Raji (cell line): ENCODE data around the gene TBRG4.

Experiments
- POLR2A ChIP-seq: IDR thresholded peaks from 2 replicates; pipeline ENCODE4 v1.6.1; 2011; ENCODE audit warnings: low read depth, low read length, control low read depth; ENCODE audit not compliant: insufficient read depth

The TBRG4 gene

DNA sequence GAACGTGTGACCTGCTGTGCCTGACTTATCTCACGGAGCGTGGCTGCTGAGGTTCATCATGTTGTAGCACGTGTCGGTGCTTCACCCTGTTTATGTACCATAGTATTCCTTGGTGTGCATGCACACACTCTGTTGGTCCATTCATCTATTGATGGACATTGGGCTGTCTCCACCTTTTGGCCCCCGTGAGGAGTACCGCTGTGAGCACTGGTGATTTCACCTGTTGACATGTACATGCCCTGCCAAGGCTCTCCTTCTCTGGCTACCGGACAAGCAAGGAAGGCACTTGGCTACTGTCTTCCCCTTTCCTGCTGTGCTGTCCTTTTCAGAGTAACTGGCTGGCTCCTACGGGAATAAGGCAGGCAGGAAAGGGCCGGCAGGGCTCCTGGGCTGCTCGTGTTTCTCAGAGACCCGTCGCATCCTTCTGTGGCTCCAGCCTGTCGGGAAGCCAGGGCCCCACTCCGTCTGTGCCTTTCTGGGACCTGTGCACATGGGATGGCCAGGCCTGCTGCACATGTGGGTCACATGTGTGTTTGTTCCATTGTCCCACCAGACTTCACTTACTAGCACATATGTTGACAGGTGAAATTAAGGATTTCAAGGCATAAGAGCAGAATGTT is 17.8 kb upstream of the TBRG4 start:
- no peak for TF ChIP-seq POLR2A

DNA sequence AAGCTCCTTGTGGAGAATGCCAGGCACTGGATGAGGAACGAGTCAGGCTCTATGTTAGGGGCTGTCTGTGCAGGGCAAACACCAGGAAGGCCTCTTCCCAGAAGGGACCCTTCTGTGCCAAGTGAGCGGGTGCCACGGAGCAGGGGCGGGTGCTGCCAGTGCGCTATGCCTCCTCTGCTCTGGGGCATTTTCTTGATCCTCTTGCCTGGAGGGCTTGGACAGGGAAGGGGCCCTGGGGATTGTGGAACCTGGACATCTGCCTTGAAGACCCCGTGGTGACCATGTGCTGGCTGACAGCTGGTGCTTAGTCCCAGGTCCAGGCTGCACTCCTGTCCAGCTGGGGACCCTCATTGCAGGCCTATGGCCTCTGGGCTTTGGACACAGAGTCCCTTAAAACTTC is 15.4 kb upstream of the TBRG4 start:
- TF ChIP-seq POLR2A: no peak

DNA sequence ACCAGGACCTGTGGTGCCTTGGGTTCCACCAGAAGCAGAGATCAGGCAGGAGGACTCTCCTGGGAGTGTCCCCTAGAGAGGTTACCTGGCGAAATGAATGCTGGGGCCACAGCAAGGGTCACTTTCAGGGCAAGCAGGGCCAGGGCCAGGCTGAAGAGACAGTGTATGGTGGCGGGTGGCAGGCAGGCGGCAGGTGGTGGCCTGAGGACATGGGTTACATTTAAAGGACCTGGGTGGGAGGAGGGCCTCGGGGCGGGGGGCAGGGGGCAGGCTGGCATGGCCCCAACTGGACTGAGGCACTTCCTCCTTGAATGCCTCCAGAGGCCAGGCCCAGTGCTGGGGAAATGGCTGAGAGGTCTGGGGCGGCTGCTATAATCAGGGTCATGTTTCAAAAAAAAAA is 14.7 kb upstream of the TBRG4 start:
- TF ChIP-seq POLR2A: no peak

DNA sequence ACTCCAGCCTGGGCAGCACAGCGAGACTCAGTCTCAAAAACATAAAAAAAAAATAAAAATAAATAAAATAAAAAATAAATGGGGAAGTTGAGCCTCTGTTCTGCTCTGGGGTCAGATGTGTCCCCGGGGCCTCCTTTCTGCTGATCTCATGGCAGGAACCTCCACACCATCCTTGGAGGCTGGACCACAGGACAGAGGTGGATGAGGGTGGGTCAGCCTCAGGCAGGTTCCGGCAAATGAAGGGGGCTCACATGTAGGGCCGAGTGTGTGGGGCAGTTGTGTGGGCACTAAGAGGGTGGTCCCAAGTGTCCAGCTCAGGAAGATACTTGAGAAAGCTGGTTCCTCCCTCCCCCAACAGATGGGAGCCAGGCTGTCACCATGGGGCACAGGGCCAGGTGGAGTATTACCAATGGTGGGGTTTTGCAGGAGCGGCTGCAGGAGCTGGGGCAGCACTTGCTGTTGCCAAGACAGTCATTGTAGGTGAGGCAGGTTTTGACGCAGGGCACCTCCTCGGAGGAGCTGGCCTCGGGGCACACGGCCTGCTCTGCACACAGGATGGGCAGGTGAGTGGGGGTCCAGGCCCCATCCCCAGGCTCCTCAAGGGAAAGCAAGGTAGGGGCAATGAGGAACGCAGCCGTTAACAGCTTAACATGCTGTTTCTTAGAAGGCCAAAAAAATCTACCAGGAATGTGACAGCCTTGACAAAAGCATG is 13.9 kb upstream of the TBRG4 start:
- no peak for TF ChIP-seq POLR2A

DNA sequence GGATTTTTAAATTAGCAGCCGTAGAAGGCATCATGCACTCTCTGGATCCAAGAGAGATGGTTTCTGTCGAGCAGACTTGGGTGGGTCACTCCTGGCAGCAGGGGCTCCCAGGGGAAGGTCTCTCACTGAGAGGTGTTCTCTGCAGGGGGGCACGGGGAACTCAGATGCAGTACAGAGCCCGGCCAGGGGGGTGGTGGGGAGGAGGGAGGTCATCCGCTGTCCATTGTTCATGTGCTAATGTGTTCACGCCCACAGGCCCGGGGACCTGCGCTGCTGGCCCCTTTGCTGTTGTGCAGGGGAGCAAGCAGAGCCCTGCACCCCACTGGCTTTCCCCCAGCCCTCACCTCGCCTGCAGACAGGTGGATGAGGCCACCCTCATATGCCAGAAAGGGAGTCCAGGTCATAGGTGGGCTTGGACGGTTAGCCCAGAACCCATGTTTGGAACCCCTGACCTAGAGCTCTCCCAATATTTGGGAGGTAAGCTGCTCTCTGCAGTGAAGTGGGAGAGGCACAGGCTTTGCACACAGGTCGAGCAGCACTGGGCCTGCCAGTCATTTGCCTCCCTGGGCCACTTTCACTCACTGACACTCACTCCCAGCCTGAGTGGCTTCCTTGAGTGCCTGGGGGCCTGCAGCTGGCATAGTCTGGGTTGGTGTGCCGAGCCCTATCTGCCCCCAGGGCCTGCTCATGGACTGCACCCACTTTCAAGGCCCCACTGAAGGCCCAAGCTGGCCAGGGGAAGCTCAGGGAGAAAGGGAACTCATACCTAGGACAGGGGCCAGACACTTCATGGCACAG is 12.6 kb upstream of the TBRG4 start:
- no peak for TF ChIP-seq POLR2A

DNA sequence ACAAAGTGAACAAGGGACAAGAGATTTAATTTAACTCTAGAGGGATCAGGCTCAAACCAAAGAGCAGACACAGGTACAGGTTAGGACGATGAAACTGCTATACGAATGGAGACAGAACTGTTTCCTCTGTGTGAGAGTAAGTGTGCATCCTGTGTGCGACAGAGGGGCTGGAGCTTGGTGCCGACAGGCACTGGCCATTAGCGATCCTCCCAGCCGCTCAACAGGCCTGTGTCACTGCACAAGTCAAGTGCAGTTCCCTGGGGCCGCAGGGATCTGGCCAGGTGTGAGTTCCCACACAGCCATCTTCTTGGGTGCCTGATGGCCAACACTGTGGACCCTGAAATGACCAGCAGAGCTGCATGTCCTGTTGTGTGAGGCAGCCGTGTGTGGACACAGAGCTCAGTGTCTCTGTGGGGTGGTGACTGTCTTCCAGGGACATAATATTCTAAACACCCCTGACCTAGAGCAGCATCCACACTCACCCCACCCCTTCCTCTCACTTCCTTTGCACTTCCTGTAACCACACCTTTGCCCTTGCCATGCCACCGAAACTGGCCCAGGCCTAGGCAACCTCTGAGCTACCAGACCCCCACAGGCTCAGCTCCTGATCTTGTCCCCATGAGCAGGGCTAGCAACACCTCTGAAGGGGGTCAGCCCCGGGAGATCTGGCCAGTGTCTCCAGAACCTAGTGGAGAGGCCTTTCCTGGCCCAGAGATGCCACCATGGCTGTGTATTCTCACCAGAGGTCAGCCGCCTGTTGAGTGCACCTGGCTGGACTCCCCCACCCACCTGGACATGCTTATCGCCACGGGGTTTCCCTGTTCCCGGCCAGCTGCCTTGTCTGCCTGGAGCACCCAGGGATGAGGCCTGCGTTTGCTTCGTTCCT is 11.7 kb upstream of the TBRG4 start:
- no peak for TF ChIP-seq POLR2A

DNA sequence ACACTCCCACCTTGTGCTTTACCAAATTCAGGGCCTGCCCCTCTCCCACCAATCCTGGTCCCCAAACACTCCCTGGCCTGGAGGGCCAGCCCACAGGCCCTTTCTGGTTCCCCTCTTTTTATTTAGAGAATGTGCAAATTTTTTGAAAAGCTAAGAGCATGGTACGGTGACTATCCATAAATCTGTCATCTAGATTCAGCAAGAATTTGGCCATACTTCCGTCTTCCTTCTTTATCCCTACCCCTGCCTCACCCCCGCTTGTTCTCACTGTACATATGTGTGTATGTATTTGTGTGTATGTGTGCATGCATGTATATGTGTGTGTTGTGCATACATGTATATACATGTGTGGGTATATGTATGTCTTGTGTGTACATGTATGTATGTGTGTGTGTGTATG is 8.1 kb upstream of the TBRG4 start:
- no peak for TF ChIP-seq POLR2A

DNA sequence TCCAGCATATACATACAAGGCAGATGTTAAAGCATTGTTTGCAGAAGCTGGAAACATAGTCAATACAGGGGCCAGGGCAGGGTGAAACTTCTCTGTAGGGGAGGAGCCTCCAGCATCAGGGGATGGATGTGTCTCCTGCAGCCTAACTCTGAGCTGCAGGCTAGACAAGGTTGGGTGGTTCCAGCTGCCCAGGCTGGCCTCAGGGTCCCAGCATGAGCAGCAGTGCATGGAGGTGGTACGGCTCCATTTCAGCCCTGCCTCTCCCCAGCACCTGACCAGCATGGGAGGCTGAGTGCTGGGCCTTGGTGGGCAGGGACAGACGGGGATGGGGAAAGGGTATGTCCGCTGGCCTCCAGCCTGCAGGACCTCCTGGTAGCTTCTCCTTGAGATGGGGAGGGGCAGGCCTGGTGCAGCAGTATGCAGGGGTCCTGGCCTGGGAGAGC is 7.4 kb upstream of the TBRG4 start:
- TF ChIP-seq POLR2A: no peak

DNA sequence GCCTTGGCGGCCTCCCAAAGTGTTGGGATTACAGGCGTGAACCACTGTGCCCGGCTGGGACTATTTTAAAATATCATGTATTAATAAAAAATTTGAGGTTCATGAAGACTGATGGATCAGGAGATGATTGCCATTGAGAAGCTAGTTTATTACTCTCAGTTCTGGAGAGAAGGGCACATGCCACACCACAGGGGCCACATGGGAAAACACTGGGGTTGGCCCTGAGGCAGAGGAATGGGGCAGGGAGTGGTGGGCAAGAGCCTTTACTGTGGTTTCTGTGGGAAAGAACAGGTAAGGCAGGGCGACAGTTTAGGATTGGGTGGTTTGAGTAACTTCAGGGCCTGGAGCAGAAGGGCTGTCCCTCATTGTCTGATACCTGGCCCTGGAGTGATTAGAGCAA is 6.8 kb upstream of the TBRG4 start:
- TF ChIP-seq POLR2A: no peak

DNA sequence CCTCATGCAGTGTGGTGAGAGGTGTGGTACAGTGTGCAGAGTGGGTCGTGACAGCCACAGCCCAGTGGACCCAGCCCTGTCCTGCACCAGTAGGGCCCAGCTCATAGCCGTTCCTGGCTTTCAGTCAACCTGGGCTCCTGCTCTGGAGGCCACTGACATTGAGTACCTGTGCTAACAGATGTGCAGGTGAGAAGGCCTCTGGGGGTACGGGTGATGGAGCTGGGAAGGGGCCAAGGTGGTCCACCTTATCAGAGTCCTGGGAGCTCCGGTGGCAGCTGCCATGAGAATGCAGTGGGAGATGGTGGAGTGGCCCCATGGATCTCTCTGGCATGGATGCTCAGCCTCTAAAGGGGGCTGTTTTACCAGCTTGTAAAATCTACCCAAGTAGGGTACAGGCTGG is 6.1 kb upstream of the TBRG4 start:
- TF ChIP-seq POLR2A: no peak

DNA sequence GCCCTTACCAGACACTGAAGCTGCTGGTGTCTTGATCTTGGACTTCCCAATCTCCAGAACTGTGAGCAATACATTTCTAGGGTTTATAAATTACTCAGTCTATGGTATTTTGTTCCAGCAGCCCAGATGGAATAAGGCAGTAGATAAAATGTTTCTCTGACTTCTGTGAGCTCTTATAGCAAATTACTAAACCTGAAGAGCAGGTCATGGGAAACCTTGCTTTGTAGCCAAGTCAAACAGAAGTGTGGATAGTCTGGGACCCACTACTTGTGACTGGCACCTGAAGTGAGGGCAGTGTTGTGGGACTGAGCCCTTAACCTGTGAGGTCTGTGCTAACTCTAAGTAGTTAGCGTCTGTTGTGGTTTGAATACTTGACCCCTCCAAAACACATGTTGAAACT is 4.6 kb upstream of the TBRG4 start:
- no peak for TF ChIP-seq POLR2A

DNA sequence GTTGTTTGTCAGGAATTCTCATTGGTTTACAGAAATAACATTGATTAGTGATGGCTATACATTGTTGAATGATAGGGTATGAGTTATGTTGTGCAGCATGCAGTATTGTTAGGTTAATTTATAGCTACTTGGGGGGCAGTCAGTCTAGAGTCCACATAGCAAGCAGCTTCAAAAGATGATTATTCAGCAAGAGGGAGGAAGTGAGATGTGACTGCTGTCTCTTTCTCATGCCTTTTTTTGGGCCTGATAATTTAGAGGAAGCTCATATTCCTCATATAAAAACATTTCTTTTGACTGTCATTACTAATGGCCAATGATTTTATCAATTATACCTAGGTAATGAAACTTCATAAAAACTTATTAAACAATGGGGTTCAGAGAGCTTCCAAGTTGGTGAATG is 3.4 kb upstream of the TBRG4 start:
- TF ChIP-seq POLR2A: no peak

DNA sequence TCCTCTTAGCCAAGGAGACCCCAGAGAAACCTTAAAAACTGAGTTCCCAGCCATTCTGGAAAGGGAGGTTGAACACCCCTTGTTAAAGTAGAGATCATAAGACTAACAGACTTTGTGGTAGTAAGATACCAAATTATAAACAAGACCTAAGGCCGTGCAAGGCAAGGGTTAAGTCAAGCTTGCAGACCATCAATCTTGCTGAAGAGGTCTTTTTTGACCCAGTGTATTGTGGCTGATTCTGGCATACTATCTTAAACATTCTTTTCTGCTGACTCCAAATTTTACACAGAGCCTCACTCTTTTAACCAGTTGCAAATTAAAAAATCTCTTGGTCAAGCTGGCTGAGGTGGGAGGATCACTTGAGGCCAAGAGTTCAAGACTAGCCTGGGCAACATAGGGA is 1.2 kb upstream of the TBRG4 start:
- no peak for TF ChIP-seq POLR2A

DNA sequence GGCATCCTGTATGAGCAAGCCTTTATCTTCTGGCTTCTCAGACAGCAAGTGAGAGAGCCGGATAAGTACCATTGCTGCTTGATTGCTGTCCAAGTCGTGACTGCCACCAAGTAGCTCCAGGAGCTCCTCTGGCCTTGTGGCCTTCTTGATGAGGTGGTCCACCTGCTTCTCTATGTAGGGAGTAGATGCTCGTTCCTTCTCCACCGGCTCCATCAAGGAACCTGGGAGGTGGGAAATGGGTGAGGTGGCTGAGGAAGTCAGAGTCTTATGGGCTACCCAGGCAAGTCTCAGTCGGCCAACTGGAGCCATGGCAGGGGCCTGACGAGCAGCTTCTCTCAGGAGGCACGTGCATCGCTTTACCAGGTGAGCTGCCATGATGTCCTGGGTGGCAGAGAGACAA is 2.6 kb downstream of the TBRG4 start:
- TF ChIP-seq POLR2A: no peak

DNA sequence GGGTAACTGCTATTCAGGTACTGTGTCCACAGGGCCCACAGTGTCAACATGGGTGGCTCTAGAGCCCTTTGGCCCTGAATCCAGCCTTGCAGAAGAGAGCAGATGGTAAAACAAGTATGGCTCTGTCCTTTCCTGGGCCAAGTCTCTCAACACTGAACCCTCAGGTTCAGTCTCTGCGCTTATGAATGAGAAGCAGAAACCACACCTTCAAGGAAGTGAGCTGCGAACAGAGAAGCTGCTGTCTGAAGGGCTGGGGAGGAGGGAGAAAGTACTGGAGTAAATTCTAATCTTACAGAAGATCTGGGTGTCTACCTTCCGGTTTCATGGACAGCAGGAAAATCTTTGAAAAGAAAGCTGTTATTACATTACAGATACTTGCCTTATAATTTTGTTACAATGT is 4.1 kb downstream of the TBRG4 start:
- no peak for TF ChIP-seq POLR2A

DNA sequence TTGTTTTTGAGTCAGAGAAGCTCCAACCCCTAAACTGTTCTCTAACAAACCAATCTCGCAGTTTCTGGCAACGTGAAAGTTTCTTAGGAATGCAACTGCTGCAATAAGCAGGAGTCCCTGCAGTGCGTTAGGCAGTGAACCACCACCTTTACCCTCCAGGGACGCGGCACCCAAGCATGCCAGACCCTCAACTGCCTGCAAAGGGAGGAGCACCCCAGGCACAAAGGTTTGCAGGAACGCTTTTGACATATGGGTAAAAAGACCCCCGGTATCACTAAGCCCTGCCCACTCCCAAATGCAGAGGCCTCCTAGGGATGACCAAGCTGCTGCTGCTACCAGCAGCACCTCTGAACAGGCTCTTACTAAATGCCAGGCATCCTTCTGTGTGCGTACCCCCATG is 4.7 kb downstream of the TBRG4 start:
- no peak for TF ChIP-seq POLR2A
